Hematopoietic multipotent progenitor cell treated with erythropoietin and hydrocortisone succinate and interleukin-3 and kit ligand, for 8 days (in vitro differentiated cells): ENCODE data around the gene TRMT13.
A peak's percentile ranks its signal among the peaks of the same experiment; 100 is the strongest.

ENCODE experiments used
- DNase-seq: peaks from one replicate; pipeline ENCODE4 v3.0.0-alpha.2; 2015

Gene TRMT13, protein sequence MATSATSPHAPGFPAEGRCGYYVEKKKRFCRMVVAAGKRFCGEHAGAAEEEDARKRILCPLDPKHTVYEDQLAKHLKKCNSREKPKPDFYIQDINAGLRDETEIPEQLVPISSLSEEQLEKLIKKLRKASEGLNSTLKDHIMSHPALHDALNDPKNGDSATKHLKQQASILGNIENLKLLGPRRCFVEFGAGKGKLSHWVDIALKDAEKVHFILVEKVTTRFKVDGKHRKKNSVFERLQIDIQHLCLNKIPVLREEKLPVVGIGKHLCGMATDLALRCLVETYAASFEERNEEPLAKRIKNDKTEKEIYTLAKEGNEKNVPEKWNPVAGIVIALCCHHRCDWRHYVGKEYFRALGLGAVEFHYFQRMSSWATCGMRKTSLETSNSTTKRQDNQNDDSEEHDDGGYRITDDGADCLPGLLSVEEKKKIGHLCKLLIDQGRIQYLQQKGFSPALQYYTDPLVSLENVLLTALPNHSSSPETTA

DNA sequence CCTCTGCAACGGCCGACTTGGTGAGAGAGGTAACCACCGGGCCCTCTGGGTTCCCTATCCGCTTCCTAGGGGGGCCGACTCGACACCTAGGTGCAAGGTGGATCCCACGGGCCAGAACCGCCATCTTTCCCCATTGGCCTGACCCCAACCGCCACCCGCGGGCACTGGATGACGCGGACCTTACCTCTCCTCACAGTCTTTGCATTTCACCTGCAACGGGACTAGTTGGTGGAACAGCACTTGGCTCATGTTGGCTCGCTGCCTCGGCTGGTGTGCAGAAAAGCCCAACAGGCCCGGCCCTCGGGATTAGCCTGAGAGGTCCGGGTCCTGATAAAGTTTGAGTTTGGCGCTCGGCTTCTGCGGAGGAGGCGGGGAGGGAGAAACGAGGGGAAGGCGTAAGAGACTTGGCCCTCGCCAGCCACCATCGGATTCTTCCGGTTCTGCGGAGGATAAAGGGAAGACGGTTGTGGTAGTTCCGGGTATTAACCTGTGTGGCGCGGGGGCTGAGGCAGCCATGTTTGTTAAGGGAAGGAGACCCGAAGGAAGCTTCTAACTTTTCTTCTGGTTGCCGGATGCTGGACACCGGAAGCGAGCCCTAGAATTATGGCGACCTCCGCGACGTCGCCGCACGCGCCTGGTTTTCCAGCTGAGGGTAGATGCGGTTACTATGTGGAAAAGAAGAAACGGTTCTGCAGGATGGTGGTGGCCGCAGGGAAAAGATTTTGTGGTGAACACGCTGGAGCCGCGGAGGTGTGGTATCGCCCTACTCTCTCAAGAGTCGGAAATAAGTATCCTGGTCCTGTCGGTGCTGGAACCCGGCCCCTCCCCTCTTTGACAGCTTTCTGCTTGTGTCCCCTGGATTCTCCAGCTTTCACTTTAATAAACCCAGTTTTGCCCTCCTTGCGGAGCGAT lies at the start of gene TRMT13, which contains the start of gene SASS6:
TRMT13 (plus strand) TSS at position 598 of the 912 bp plus-strand sequence; CDS start at position 604, 6 bp downstream.
SASS6 (minus strand) TSS at position 365 of the 912 bp plus-strand sequence; CDS start at position 249, 116 bp downstream.
- DNase-seq: peak; percentile 99

DNA sequence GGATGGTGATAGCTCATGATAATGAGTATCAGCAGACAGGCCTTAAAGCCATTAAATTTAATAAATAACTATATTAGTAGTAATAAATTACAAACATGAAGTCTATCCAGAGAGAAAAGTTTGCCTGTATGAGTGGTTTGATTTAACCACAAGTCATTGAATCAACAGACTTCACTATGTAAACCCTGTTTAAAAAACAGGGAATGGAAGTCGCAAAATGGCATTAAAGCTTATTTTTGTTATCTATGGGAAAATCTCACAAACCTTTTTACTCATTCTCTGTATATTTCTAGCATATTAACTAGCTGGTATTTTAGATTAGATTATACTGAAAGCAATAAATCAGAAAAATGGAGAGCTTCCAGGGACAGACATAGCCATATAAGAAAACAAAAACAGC lies 45.6 kb upstream of the TRMT13 start:
- no peak for DNase-seq

DNA sequence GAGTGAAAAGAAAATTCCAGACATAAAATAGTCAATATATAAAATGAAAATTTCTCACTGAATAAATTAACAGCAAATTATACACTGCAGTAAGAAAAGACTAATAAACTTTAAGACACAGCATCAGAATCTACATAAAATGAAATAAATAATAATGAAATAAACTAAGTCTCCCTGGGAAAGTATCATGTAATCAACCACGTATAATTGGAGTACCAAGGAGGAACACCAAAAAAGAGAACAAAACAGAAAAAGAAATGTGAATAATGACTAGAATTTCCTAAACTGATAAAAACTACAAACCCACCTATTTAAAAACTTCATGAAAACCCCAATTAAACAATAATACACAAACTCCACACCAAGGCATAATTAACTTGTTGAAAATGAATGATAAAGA lies 43.9 kb upstream of the TRMT13 start:
- no peak for DNase-seq

DNA sequence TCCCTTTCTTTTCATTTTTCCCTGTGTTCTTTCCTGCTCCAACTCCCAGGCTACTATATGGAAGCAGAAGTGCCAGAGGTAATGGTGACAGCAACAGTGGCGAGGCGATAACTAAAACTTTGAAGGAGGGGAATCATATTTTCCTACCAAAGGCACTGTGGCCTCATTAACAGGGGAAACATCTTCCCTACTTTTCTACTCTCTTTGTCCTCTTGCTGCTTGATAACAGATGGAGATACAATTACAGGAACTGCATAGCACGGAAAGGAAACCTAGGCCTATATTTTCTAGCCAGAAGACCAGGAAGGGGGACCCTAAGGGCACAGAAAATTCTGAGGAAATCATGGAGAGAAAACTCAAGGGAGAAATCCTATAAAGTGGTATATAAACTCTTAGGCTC lies 42.5 kb upstream of the TRMT13 start:
- DNase-seq: no peak

DNA sequence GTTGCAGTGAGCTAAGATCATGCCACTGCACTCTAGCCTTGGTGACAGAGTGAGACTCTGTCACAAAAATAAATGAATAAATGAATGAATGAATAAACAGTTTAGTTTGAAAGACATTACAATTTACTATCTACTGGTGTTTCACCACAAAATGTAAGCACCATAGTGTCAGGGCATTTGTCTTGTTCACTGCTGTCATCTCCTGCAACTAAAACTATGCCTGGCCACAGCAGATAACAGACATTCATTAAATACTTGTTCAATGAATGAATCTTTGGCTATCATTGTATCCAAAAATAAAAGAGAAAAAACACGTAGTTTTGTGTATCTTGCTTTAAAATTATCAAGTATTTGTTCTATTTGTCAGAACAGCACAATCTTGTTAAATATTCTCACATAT lies 32.8 kb upstream of the TRMT13 start:
- DNase-seq: peak; percentile 41

DNA sequence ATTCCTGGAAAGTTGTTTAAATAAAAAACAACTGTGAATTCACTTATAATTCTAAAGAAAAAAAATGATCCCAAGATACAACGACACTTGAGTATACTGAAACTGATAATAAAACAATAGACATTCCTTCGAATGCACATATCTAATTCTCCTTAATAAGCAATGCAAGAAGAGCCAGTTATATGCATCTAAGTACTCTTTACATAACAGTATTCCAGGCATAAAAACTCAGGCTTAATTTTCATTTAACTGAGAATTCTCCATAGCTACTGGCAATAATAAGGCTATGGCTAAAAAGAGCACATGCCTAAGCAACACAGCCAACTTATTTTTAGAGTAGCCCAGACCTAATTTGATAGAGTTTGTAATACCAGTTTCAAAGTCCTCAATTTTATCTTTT lies 31.4 kb upstream of the TRMT13 start:
- no peak for DNase-seq

DNA sequence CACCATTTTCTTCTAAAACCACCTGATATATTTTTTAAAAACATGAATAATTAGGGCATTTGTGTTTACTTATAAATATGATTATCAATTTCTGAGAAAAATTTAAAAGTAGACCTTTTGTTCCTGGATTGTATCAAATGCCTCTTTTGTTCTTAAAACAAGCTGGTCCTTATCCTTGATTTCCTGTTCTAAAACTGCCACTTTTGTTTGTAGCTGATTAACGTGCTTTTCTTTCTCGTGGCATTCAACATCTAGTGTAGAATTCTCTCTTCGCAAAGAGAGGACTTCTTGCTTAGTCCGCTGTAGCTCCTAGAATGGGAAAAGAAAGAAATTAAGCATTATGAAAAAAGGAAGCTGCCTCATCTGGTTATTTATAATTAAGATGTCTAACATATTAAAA lies 25.3 kb upstream of the TRMT13 start:
- no peak for DNase-seq

DNA sequence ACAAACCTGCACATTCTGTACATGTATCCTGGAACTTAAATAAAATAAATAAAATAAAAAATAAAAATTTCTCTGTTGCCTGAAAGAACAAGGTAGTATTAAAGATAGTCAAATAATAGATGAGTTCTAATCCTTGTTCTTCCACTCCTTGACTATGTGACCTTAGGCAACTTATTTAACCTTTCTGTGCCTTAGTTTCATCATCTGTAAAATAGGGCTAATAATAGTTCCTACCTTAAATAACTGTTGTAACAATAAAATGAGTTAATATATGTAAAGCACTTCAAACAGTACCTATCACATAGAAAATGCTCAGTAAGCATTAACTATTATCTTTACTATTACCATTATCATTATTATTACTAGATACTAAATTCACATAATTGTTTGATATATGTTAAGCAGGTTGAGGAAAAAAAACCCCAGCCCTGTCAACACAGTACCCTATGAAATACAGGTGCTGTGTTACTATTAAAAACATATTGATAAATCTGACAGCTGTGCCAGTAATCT lies 23.4 kb upstream of the TRMT13 start:
- DNase-seq: no peak

DNA sequence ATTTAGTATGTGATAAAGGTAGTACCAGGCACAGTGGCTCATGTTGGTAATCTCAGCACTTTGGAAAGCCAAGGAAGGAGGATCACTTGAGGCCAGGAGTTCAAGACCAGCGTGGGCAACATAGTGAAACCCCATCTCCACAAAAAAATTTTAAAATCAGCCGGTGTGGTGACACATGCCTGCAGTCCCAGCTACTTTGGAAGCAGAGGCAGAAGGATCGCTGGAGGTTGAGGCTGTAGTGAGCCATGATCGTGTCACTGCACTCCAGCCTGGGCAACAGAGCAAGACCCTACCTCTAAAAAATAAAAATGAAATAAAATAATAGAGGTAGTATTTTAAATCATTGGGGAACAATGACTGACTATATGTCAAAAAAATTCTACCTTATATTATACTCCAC lies 17.4 kb upstream of the TRMT13 start:
- no peak for DNase-seq

DNA sequence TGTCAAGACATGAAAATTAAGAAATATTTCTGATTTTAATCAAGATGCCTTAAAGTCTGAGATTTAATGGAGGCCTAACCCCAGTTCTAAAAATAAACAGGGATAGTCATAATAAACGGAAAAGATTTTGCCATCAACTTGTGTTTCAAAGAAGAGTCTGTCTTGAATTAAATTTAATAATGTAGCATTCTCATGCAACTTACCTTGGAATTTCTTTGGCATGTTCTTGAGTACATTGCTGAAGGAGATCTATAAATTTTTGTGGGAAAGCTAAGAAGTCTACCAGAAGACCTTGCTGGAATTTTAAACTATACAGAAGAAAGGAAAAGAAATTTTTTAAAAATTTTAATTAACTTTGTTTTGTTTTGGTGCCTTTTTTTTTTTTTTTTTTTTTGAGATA lies 10.8 kb upstream of the TRMT13 start:
- no peak for DNase-seq

DNA sequence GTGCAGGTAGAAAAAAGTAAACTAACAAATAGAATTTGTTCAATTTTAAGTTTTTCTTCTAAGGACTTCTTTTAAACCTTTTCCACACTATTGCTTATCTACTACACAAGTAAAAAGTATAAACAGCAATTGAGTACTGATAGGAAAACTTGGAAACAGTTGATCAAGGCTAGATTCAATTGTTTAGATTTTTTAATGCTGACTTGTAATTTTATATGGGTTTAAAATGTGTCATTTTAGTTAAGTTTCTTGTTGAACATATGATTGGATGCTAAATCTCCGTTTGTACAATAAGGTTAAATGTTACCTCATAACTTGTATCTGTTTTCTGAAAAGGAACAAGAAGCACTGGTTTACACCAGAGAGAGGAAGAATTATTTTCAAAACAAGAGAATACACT lies 5.7 kb upstream of the TRMT13 start:
- no peak for DNase-seq

DNA sequence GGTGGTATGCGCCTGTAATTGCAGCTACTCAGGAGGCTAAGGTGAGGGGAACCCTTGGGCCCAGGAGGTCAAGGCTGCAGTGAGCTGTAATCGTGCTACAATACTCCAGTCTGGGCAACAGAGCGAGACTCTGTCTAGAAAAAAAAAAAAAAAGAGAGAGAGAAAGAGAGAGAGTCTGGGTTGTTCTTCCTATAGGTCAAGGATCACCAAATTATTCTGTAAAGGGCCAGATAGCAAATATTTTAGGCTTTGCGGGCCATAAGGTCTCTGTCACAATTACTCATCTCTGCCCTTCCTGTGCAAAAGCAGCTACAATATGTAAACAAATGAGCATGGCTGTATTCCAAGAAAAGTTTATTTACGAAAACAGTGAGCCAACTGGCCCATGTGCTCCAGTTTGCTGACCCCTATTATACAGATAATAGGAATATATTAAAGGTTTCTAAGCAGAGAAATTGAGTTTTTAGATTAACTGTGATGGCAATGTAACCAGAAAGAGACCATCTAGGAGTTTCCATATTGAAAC lies 2.3 kb upstream of the TRMT13 start:
- DNase-seq: peak; percentile 30

DNA sequence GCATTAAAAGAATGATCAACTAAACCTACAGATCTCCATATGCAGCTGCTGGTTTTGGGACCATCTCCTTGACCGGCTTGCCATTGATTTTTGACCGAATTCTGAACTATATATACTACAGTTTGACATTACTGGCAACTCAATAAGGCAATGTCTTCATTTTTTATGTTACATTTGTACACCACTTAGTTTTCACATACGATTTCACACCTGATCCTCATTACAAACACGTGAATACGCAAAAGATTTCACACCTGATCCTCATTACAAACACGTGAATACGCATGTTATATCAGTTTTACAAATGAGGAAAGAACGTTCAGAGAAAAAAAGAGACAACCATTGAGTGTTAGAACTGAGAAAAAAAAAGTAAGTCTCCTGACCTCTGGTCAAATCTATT lies 1.3 kb upstream of the TRMT13 start:
- peak; percentile 17 for DNase-seq

DNA sequence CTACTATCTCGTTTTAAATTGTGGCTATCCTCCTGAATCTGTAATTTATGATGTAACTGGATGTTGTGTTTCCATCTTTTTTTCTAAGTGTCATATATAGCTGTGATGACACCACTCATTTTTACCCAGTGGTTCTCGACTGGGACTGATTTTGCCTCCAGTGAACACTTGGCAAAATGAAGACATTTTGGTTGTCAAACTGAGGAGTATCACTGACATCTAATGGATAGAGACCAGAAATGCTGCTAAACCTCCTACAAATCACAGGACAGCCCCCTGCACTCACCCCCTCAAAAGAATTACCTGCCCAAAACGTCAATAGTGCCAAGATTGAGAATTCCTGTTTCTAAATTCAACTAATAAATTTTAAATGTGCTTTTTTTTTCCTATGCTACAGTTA lies 1.9 kb downstream of the TRMT13 start:
- DNase-seq: peak; percentile 37

DNA sequence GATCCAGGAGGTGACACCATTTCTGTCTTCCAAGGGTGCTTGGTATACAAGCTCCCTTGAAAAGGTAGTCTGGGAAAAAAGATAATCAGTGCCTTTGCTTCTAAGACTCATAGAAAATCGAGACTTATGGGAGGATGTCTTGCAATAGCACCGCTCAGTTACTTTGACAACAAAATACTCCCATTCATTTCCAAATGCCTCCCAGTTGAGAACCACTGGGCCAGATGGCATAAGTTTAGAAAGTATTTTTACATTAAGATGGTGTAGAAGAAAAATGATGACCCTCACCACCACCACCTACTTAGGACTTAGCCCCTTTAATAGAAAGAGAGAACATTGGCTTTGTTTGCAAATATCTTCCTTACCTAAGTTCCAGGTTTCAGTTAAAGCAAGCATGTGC lies 4.6 kb downstream of the TRMT13 start:
- no peak for DNase-seq

DNA sequence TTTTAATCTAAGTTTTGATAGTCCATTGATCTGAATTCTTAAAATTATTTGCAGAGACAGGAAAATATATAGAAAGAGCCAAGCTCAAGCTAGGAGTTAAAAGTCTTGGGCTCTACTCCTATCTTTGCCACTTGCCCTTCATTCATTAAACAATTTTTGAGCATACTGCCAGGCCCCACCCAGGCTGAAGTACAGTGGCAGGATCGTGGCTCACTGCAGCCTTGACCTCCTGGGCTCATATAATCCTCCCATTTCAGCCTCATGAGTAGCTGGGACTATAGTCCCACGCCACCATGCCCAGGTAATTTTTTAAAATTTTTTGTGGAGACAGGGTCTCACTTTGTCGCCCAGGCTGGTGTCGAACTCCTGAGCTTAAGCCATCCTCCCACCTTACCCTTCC lies 8.2 kb downstream of the TRMT13 start:
- no peak for DNase-seq

DNA sequence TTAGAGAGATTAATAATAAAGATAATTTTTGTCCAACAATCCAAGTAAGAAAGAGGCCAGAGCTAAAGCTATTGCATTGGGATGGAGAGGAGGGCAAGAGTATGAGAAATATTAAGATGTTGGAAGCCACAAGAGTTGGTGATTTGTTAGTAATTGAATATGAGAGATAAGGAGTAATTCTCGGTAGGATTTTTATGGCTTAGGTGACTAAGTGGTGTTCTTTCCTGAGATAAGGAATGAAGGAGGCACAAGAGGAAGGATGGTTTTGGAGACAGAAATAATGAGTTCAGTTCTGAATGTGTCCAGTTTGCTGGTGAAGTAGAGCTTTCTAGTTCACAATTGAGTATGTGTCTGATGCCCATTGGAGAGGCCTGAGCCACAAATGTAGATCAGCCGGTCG lies 9.4 kb downstream of the TRMT13 start:
- no peak for DNase-seq

DNA sequence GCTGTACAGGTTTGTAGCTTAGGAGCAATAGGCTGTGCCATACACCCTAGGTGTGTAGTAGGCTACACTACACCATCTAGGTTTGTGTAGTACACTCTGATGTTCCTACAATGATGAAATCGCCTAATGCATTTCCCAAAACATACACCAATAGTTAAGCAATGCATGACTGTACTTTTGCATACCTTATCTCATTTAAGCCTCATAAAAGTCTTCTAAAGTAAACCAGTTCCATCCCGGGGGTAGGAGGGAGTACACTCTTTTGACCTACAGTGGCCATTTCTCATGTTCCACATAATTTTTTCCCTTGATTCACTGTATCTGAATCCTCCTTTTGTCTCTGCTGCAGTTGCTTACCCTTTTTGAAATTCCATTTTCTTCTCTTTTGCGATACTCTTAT lies 12.2 kb downstream of the TRMT13 start:
- DNase-seq: no peak

DNA sequence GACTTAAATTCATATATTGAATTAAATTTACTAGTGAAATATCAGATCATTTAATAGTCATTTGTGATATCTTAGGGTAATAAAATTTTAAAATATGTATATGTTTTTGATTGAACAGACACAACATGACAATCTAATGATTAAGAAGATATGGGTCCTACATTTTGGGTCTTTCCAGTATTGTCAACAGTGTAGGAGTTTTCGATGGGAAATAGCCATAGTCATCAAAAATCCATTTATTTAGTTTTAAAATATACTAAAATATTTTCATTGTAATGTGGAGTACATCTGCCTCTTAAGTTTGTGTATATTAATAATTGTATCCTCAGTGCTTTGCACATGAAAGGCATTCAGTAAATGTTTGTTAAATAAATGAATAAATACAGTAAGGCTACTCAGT lies 14.0 kb downstream of the TRMT13 start:
- no peak for DNase-seq

DNA sequence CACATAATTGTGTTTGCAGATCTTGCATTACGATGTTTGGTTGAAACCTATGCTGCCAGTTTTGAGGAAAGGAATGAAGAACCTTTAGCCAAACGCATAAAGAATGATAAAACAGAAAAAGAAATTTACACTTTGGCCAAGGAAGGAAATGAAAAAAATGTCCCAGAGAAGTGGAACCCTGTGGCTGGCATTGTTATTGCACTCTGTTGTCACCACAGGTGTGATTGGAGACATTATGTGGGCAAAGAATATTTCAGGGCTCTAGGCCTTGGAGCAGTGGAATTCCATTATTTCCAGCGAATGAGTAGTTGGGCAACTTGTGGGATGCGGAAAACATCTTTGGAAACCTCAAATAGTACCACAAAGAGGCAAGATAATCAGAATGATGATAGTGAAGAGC lies 14.9 kb downstream of the TRMT13 start:
- DNase-seq: no peak

DNA sequence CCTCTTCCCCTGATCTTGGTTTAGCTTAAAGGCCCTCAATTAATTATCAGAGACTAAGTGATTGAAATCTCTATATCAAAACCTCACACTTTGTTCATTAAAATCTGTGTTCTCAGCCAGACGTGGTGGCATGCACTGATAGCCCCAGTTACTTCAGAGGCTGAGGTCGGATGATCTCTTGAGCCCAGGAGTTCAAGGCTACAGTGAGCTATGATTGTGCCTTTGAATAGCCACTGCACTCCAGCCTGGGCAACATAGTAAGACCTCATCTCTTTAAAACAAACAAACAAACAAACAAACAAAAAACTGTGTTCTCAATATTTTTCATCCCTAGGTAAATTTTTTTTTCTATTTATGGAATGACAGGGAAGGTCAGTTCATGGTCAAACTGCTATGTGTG lies 18.7 kb downstream of the TRMT13 start:
- DNase-seq: no peak

DNA sequence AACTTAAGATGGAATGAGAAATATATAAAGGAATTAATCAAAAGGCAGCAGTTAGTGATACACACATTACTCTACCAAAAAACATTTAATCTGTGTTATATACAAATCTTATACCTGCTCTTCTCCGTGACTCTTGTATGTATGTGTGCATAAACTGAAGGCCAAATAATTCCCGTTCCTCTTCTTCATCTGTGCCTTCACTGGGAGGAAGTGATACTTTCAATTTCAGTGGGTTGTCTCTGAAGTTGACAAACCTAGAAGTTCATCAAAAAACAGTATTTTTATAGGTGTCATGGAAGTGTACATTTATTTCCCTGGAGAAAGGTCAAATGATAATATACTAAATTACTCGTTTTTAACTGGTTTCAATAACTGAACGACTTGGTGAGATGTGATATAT lies 19.3 kb downstream of the TRMT13 start:
- no peak for DNase-seq

DNA sequence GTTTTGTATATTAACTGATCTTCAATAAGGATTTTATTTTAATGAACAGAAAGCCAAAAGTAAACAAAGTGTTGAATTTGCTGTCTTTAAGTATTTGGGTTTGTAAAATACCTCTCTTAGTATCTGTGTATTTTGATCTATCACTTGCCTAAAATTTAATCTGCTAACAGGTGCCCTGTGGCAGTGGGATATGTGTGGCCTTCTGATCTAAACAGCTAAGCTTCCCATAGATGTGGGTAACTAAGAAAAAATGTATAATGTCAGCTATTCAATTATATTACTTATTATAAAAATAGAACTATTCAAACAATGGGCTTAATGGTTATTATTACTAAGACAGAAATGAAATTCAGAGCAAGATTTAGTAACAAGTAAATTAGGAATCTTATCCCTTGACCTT lies 29.9 kb downstream of the TRMT13 start:
- DNase-seq: no peak
